K562 (cell line): ENCODE data around the gene USP1. TPM values are rescaled to one million over a fixed set of nuclear protein-coding genes. Genes with fewer than 3 reads are reported as not detected.

Source experiments
- ATAC-seq: fragments of 200-7000 bp; cut with Tn5 transposase; 3 replicates; pipeline ENCODE4 v1.9.1; 2020; ENCODE audit warnings: moderate library complexity
- BruUV-seq: library from RNA; stranded (reverse); fragments of 400-500 nt; replicated peaks from 2 replicates; lab custom pipeline; 2021; lab: Mats Ljungman, UMichigan
- CTCF ChIA-PET: fragments of 300-600 bp; formaldehyde crosslinking; extraction: SDS; loops from one replicate; lab custom pipeline; 2021; ENCODE audit warnings: low intra/inter-chr PET ratio; lab: Yijun Ruan, JAX
- POLR2A ChIA-PET: fragments of 300-600, 350-650 bp; sonication (Branson Sonifier 250); formaldehyde crosslinking; extraction: SDS; loops from one replicate; lab custom pipeline; 2021; ENCODE audit warnings: antibody characterized with exemption, inconsistent platforms; lab: Yijun Ruan, JAX
- DNase-seq, 4 experiments: peaks; one replicate each; pipeline versions ENCODE4 v3.0.0 to v3.0.0-alpha.2; 2011 to 2018; ENCODE audit warnings: low spot score in 3 of 4, mixed read lengths in 3 of 4; ENCODE audit errors: extremely low read depth in 1 of 4
- FAIRE-seq: peaks from 2 replicates; lab custom pipeline; 2011; peaks lifted over from hg19 to GRCh38; lab: Jason Lieb, UNC
- H2AFZ ChIP-seq: 2 replicates; pipeline ENCODE4 v1.6.0; 2011; ENCODE audit warnings: low read depth, low read length, control low read depth, inconsistent platforms
- H3K27ac ChIP-seq: fragments of 200-600 bp; 3 replicates; pipeline ENCODE4 v1.8.0; 2011; ENCODE audit warnings: low read depth, mild to moderate bottlenecking, control low read depth, inconsistent platforms, low read length, moderate library complexity, mixed read lengths; ENCODE audit errors: extremely low read depth
- H3K27me3 ChIP-seq, 2 experiments: fragments of 300-600 bp in 1 of 2; 2 replicates in 1 of 2; 3 replicates in 1 of 2; pipeline versions ENCODE4 v1.6.0 to v1.8.0; 2011; ENCODE audit warnings: inconsistent platforms in 2 of 2, low read length in 2 of 2, mild to moderate bottlenecking in 1 of 2, mixed read lengths in 1 of 2, moderate library complexity in 1 of 2; ENCODE audit not compliant: control insufficient read depth in 2 of 2, insufficient read depth in 2 of 2
- H3K36me3 ChIP-seq: fragments of 300-600 bp; 3 replicates; pipeline ENCODE4 v1.8.0; 2011; ENCODE audit warnings: mild to moderate bottlenecking, low read length, inconsistent platforms; ENCODE audit not compliant: control insufficient read depth, insufficient read depth
- H3K4me1 ChIP-seq, 2 experiments: fragments of 200-600 bp in 1 of 2; replicated peaks in 1 of 2; 2 replicates in 1 of 2; 3 replicates in 1 of 2; pipeline versions ENCODE4 v1.5.1 to v1.8.0; 2011; ENCODE audit warnings: inconsistent platforms in 2 of 2, low read length in 2 of 2, mild to moderate bottlenecking in 1 of 2, mixed read lengths in 1 of 2, moderate library complexity in 1 of 2; ENCODE audit not compliant: control insufficient read depth in 2 of 2, insufficient read depth in 2 of 2
- H3K4me2 ChIP-seq: 2 replicates; pipeline ENCODE4 v1.6.1; 2011; ENCODE audit warnings: low read length, control low read depth, inconsistent platforms, mixed read lengths; ENCODE audit not compliant: insufficient read depth
- H3K4me3 ChIP-seq: fragments of 200-600 bp; sonication (generic), shearing (Covaris generic); 2 replicates; pipeline ENCODE4 v1.5.1; 2016; ENCODE audit warnings: control low read depth, inconsistent platforms
- H3K79me2 ChIP-seq: fragments of 200-600 bp; 3 replicates; pipeline ENCODE4 v1.8.0; 2011; ENCODE audit warnings: low read length, inconsistent platforms; ENCODE audit not compliant: control insufficient read depth, insufficient read depth
- H3K9ac ChIP-seq, 2 experiments: 2 replicates each; pipeline versions ENCODE4 v1.6.0 to v1.6.1; 2011; ENCODE audit warnings: low read depth in 2 of 2, low read length in 2 of 2, control low read depth in 1 of 2, inconsistent platforms in 1 of 2, mild to moderate bottlenecking in 1 of 2, mixed read lengths in 1 of 2; ENCODE audit not compliant: insufficient read depth in 1 of 2
- H3K9me1 ChIP-seq: one replicate; pipeline ENCODE4 v1.6.0; 2011; ENCODE audit warnings: inconsistent platforms, mild to moderate bottlenecking, low read length, moderate library complexity; ENCODE audit not compliant: control insufficient read depth, insufficient read depth
- H3K9me3 ChIP-seq: replicated peaks from 2 replicates; pipeline ENCODE4 v1.5.1; 2011; ENCODE audit warnings: low read depth, low read length, inconsistent platforms; ENCODE audit not compliant: control insufficient read depth, insufficient read depth
- H4K20me1 ChIP-seq: replicated peaks from 2 replicates; pipeline ENCODE4 v1.6.1; 2011; ENCODE audit warnings: low read length, inconsistent platforms, mixed read lengths; ENCODE audit not compliant: control insufficient read depth, insufficient read depth
- ATF1 ChIP-seq, 2 experiments: fragments of 450-650 bp in 1 of 2; IDR thresholded peaks; 2 replicates each; pipeline ENCODE4 v1.6.1; 2016; ENCODE audit warnings: missing compliant biosample characterization in 1 of 2, missing genetic modification characterization in 1 of 2
- GABPA ChIP-seq: fragments of 200-800 bp; sonication (Bioruptor generic); conservative IDR thresholded peaks from 2 replicates; pipeline ENCODE4 v1.6.1; 2016; ENCODE audit warnings: low read depth, missing genetic modification characterization, missing compliant biosample characterization
- KLF13 ChIP-seq: fragments of 450-650 bp; IDR thresholded peaks from 2 replicates; pipeline ENCODE4 v1.6.1; 2016; ENCODE audit warnings: missing genetic modification characterization, low read depth, mild to moderate bottlenecking, missing compliant biosample characterization, moderate library complexity, borderline replicate concordance
- L3MBTL2 ChIP-seq: fragments of 450-650 bp; IDR thresholded peaks from 2 replicates; pipeline ENCODE4 v1.6.1; 2016; ENCODE audit warnings: mild to moderate bottlenecking, moderate library complexity
- RBM25 ChIP-seq: fragments of 200-400 bp; formaldehyde crosslinking; IDR thresholded peaks from 2 replicates; pipeline ENCODE4 v1.6.1; 2018; ENCODE audit warnings: low read length, low read depth, moderate library complexity; ENCODE audit not compliant: severe bottlenecking
- SNRNP70 ChIP-seq: fragments of 200-400 bp; formaldehyde crosslinking; optimal IDR thresholded peaks from 2 replicates; pipeline ENCODE3; 2017; ENCODE audit warnings: low read depth, low read length
- SRSF9 ChIP-seq: fragments of 200-400 bp; formaldehyde crosslinking; IDR thresholded peaks from 2 replicates; pipeline ENCODE4 v1.6.1; 2017; ENCODE audit warnings: low read depth, low read length, borderline replicate concordance
- ZBTB49 ChIP-seq: sonication (generic); formaldehyde crosslinking; IDR thresholded peaks from 2 replicates; pipeline ENCODE4 v1.8.0; 2022; ENCODE audit warnings: missing genetic modification reagents, mild to moderate bottlenecking, borderline replicate concordance
- ZNF121 ChIP-seq: sonication (generic); formaldehyde crosslinking; conservative IDR thresholded peaks from 2 replicates; pipeline ENCODE4 v1.8.0; 2022; ENCODE audit warnings: missing genetic modification reagents
- WGBS: fragments of 100-300 bp; shearing (Covaris generic); methylation state at CpG from one replicate; pipeline ENCODE4 v1.1.6; 2016; ENCODE audit warnings: low coverage, mixed read lengths; ENCODE audit not compliant: insufficient coverage; ENCODE audit errors: missing lambda C conversion rate; 5-methylcytosine and 5-hydroxymethylcytosine counted together
- in situ Hi-C: fragments of 300-500 bp; cut with MboI; formaldehyde crosslinking; loops from 4 replicates; pipeline ENCODE4 v1.15.0; 2018; ENCODE audit warnings: inconsistent platforms, mixed read lengths
- intact Hi-C: fragments of 100-400 bp; cut with micrococcal nuclease; formaldehyde crosslinking; loops from 2 replicates; pipeline ENCODE4 v1.14.2; 2022
- polyA plus RNA-seq, 8 experiments: library from polyadenylated mRNA; depleted of rRNA in 4 of 8; stranded (reverse) in 5 of 8; unstranded in 3 of 8; fragments of >200 nt; fragmentation: Nextera tagmentation in 2 of 8; fragmentation: Illumina TruSeq in 1 of 8; extraction: Ambion mirVana in 2 of 8; extraction: Trizol in 1 of 8; gene quantifications; 2 replicates each; pipeline versions ENCODE4 v1.2.1 to v1.2.3, GENCODE V29; 2011 to 2014; ENCODE audit warnings: inconsistent platforms in 1 of 8, missing spikeins in 1 of 8
- total RNA-seq, 7 experiments: library from RNA; depleted of rRNA in 6 of 7; stranded (reverse); fragments of >200 nt in 6 of 7; fragmentation: Illumina TruSeq in 2 of 7; extraction: Trizol in 2 of 7; gene quantifications; 2 replicates each; pipeline versions ENCODE4 v1.2.1 to v1.2.3, GENCODE V29; 2011 to 2021; ENCODE audit warnings: low replicate concordance in 1 of 7
- TF ChIP-seq, protein P1 (sequence below): IDR thresholded peaks from 2 replicates; pipeline ENCODE4 v1.6.1; 2012; ENCODE audit warnings: low read depth, low read length, improper control_type of control experiment, borderline replicate concordance
- TF ChIP-seq, protein P2 (sequence below): sonication (generic); formaldehyde crosslinking; IDR thresholded peaks from 2 replicates; pipeline ENCODE4 v1.8.1; 2023; ENCODE audit warnings: mild to moderate bottlenecking, missing genetic modification reagents

The USP1 gene
- total and polyA plus RNA-seq, 9 of the 15 experiments (the other 6 are each of a cell fraction or from before 2014, with no cell fraction given) = 27.3 to 87.9 (median 51.7) TPM

DNA sequence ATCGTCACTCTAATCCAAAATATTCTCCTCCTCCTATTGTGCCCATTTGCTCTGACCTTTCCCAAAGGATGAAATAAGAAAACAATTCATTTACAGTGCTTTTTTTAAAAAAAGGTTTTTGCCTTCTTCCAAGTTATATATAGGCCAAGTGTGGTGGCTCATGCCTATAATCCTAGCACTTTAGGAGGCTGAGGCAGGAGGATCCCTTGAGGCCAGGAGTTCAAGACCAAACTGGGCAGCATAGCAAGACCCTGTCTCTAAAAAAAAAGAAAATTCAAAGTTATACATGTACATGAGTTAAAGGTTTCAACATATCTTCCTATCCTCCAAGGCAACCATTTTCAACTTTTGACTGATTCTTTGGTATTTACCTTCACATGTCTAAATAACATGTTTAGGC is 10.1 kb upstream of the USP1 start:
- POLR2A ChIA-PET = interaction anchor here (1.0 kb wide), 1 partner anchor 9 kb away, joined by 3 read pairs; no protein-coding TSS in a partner anchor
- H3K4me1 ChIP-seq = peaks cover 0 to 13% of the 10 kb centered on the region in 2 experiments; a peak in 2 of 5 replicates
- in situ Hi-C loops = no loop called here
- no peak overlapping the region for H3K9ac ChIP-seq
- TF ChIP-seq L3MBTL2 (no peak), GABPA (tag) (no peak), SNRNP70 (no peak), RBM25 (peak; percentile 56), ZBTB49 (CRISPR knock-in tag) (no peak), KLF13 (no peak), ZNF121 (CRISPR knock-in tag) (peak; percentile 70), ATF1 (CRISPR knock-in tag; IDR thresholded peaks at IDR 0.05) (no peak), ATF1 (tag; IDR thresholded peaks at IDR 0.05) (no peak), SRSF9 (no peak)
- TF ChIP-seq, protein P1, sequence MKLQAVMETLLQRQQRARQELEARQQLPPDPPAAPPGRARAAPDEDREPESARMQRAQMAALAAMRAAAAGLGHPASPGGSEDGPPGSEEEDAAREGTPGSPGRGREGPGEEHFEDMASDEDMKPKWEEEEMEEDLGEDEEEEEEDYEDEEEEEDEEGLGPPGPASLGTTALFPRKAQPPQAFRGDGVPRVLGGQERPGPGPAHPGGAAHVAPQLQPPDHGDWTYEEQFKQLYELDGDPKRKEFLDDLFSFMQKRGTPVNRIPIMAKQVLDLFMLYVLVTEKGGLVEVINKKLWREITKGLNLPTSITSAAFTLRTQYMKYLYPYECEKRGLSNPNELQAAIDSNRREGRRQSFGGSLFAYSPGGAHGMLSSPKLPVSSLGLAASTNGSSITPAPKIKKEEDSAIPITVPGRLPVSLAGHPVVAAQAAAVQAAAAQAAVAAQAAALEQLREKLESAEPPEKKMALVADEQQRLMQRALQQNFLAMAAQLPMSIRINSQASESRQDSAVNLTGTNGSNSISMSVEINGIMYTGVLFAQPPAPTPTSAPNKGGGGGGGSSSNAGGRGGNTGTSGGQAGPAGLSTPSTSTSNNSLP = no peak
- TF ChIP-seq, protein P2, sequence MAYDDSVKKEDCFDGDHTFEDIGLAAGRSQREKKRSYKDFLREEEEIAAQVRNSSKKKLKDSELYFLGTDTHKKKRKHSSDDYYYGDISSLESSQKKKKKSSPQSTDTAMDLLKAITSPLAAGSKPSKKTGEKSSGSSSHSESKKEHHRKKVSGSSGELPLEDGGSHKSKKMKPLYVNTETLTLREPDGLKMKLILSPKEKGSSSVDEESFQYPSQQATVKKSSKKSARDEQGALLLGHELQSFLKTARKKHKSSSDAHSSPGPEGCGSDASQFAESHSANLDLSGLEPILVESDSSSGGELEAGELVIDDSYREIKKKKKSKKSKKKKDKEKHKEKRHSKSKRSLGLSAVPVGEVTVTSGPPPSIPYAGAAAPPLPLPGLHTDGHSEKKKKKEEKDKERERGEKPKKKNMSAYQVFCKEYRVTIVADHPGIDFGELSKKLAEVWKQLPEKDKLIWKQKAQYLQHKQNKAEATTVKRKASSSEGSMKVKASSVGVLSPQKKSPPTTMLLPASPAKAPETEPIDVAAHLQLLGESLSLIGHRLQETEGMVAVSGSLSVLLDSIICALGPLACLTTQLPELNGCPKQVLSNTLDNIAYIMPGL = no peak
- TF ChIP-seq, all 486 proteins: peak for 2
- ATAC-seq (no peak), DNase-seq (no peak), FAIRE-seq (no peak)
- Histone ChIP-seq H3K79me2 (no peaks in the 10 kb centered on the region), H2AFZ (no peak overlapping the region), H3K9me3 (no peaks in the 10 kb centered on the region), H3K27me3 (peaks cover 3 to 5% of the 10 kb centered on the region in 2 experiments; a peak in 1 of 5 replicates), H3K4me2 (no peak overlapping the region), H3K4me3 (no peak overlapping the region), H3K9me1 (no peaks in the 10 kb centered on the region), H4K20me1 (no peaks in the 10 kb centered on the region), H3K36me3 (no peaks in the 10 kb centered on the region), H3K27ac (no peak overlapping the region)
- 6% methylated on average over 1 of the region's 1 CpG for WGBS
- BruUV-seq = no TSS peak
- CTCF ChIA-PET = no interaction called here
- intact Hi-C loops = no loop called here
